Measurements from ENCODE around the gene COMMD2.

DNA sequence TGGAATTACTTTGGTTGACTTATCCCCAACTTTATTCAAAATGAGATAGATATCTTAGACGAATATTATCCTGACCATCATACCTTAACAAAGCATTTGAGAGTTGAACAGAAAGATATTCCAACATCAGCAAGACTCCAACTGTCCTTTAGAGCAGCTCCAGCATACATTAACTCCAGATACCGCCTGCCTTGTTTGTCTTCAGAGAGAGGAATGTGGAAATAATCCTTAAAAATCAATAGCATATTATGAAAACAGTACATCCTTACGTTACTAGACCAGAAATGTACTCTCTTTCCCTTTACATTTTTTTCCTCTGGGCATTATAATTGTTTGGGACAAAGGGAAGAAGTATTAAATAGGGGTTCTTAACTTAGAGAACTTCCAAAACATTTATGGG, 38.4 kb upstream of the COMMD2 start:
- TF ChIP-seq YY1 (IDR thresholded peaks at IDR 0.05; ENCODE audit: low read depth): no peak
- no peak for TF ChIP-seq RAD21 (IDR thresholded peaks at IDR 0.05; ENCODE audit: low read length)
- TF ChIP-seq JUND (IDR thresholded peaks at IDR 0.05): no peak
- no peak for TF ChIP-seq MXI1 (IDR thresholded peaks at IDR 0.05; ENCODE audit: low read depth, low read length)
- TF ChIP-seq, protein P1, sequence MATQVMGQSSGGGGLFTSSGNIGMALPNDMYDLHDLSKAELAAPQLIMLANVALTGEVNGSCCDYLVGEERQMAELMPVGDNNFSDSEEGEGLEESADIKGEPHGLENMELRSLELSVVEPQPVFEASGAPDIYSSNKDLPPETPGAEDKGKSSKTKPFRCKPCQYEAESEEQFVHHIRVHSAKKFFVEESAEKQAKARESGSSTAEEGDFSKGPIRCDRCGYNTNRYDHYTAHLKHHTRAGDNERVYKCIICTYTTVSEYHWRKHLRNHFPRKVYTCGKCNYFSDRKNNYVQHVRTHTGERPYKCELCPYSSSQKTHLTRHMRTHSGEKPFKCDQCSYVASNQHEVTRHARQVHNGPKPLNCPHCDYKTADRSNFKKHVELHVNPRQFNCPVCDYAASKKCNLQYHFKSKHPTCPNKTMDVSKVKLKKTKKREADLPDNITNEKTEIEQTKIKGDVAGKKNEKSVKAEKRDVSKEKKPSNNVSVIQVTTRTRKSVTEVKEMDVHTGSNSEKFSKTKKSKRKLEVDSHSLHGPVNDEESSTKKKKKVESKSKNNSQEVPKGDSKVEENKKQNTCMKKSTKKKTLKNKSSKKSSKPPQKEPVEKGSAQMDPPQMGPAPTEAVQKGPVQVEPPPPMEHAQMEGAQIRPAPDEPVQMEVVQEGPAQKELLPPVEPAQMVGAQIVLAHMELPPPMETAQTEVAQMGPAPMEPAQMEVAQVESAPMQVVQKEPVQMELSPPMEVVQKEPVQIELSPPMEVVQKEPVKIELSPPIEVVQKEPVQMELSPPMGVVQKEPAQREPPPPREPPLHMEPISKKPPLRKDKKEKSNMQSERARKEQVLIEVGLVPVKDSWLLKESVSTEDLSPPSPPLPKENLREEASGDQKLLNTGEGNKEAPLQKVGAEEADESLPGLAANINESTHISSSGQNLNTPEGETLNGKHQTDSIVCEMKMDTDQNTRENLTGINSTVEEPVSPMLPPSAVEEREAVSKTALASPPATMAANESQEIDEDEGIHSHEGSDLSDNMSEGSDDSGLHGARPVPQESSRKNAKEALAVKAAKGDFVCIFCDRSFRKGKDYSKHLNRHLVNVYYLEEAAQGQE (IDR thresholded peaks at IDR 0.05; ENCODE audit: low read depth, low read length): no peak
- TF ChIP-seq SMC3 (IDR thresholded peaks at IDR 0.05; ENCODE audit: low read depth, low read length): no peak

Data from SK-N-SH (cell line).